ENCODE data around the gene ECE2.

ECE2 gene

DNA sequence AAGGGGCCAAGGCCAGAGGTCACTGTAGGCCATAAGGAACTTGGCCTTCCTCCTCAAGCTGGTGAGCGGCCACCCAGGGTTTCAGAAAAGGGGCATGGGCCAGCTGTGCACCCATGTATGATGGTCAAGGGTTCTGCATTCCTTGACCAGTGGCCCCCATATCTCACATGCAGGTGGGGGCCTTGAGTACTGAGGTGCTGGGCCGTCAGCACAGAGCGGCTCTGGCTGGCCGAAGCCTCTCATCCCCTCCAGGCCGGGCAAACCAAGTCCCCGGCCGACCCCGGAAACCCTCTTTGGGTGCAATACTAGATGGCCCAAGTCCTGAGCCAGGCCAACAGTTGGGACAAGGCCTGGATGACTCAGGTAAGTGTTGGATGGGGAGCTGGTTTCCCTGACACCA is 36.6 kb upstream of the ECE2 start:
- Histone ChIP-seq H3K36me3 (ENCODE audit: insufficient read depth) (no peaks in the 10 kb centered on the region), H2AFZ (ENCODE audit: low read depth) (no peak overlapping the region), H3K27ac (no peak overlapping the region), H4K20me1 (ENCODE audit: insufficient read depth) (no peaks in the 10 kb centered on the region), H3K4me3 (IDR thresholded peaks at IDR 0.05; ENCODE audit: insufficient read depth, low read depth, low read length) (no peak overlapping the region), H3K27me3 (ENCODE audit: insufficient read depth, low read depth) (no peaks in the 10 kb centered on the region; the same call in 1 of the 2 replicates), H3K4me1 (ENCODE audit: low read depth, poor library complexity, severe bottlenecking) (no peaks in the 10 kb centered on the region), H3K4me2 (no peak overlapping the region), H3K79me2 (ENCODE audit: insufficient read depth, low read depth) (no peaks in the 10 kb centered on the region), H3K9ac (no peak overlapping the region)
- TF ChIP-seq, protein P1, sequence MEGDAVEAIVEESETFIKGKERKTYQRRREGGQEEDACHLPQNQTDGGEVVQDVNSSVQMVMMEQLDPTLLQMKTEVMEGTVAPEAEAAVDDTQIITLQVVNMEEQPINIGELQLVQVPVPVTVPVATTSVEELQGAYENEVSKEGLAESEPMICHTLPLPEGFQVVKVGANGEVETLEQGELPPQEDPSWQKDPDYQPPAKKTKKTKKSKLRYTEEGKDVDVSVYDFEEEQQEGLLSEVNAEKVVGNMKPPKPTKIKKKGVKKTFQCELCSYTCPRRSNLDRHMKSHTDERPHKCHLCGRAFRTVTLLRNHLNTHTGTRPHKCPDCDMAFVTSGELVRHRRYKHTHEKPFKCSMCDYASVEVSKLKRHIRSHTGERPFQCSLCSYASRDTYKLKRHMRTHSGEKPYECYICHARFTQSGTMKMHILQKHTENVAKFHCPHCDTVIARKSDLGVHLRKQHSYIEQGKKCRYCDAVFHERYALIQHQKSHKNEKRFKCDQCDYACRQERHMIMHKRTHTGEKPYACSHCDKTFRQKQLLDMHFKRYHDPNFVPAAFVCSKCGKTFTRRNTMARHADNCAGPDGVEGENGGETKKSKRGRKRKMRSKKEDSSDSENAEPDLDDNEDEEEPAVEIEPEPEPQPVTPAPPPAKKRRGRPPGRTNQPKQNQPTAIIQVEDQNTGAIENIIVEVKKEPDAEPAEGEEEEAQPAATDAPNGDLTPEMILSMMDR (conservative IDR thresholded peaks at IDR 0.05; ENCODE audit: low read depth, low read length), result no peak

DNA sequence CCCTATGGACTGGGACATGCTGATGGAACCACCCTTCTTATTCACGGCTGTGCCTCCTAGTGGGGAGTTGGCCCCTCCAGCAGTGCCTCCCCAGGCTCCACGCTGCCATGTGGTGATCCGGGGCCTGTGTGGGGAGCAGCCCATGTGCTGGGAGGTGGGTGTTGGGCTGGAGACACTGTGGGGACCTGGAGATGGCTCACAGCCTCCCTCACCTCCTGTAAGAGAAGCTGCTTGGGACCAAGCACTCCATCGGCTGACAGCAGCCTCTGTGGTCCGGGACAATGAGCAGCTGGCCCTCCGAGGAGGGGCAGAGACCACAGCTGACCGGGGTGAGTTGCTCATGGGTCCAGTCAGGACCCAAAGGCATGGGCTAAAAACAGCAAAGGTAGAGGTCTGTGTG is 36.1 kb upstream of the ECE2 start:
- no peak overlapping the region for H3K4me3 ChIP-seq (IDR thresholded peaks at IDR 0.05; ENCODE audit: insufficient read depth, low read depth, low read length)
- H2AFZ ChIP-seq (ENCODE audit: low read depth), result no peak overlapping the region
- H3K4me1 ChIP-seq (ENCODE audit: low read depth, poor library complexity, severe bottlenecking), result no peaks in the 10 kb centered on the region
- TF ChIP-seq, protein P1 (conservative IDR thresholded peaks at IDR 0.05; ENCODE audit: low read depth, low read length), result no peak
- H3K9ac ChIP-seq, result no peak overlapping the region
- no peaks in the 10 kb centered on the region for H3K36me3 ChIP-seq (ENCODE audit: insufficient read depth)
- no peaks in the 10 kb centered on the region; the same call in 1 of the 2 replicates for H3K27me3 ChIP-seq (ENCODE audit: insufficient read depth, low read depth)
- no peak overlapping the region for H3K4me2 ChIP-seq
- no peaks in the 10 kb centered on the region for H3K79me2 ChIP-seq (ENCODE audit: insufficient read depth, low read depth)
- H3K27ac ChIP-seq, result no peak overlapping the region
- H4K20me1 ChIP-seq (ENCODE audit: insufficient read depth), result no peaks in the 10 kb centered on the region

DNA sequence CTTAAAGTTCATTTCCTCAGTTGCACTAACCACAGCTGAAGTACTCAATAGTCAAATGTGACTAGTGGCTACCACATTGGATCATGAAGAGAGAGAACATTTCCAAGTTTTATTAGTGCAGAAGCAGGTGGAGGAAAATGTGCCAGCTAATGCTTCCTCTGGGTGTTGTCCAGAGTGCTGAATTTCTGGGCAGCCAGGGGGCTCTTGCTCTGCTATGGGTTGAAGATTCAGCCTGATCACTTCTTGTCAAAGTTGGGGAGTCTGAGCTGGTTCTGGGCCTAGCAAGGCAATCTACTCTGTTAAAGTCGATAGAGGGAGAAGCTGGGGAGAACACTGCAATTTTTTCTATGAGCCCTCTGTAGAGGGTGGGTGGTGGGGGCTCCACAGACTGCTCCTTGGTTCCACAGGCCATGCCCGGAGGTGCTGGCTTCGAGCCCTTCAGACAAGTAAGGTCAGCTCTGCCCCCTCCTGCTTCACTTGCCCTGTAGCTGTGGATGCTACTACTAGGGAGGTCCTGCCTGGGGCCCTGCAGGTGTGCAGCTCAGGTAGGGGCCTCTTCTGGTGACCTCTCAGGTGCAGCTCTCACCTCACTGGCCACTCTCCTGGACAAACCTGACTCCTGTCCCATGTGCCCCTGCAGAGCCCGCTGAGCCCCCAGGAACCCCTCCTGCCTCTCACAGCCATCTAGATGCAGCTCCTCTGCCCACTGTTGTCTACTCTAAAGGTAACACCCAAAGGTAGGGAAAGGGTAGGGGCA is 35.3 kb upstream of the ECE2 start:
- H3K9ac ChIP-seq, result no peak overlapping the region
- no peak overlapping the region for H3K4me2 ChIP-seq
- no peaks in the 10 kb centered on the region for H3K79me2 ChIP-seq (ENCODE audit: insufficient read depth, low read depth)
- H3K4me3 ChIP-seq (IDR thresholded peaks at IDR 0.05; ENCODE audit: insufficient read depth, low read depth, low read length), result no peak overlapping the region
- TF ChIP-seq, protein P1 (conservative IDR thresholded peaks at IDR 0.05; ENCODE audit: low read depth, low read length), result no peak
- H3K27me3 ChIP-seq (ENCODE audit: insufficient read depth, low read depth), result no peaks in the 10 kb centered on the region; the same call in 1 of the 2 replicates
- no peaks in the 10 kb centered on the region for H3K36me3 ChIP-seq (ENCODE audit: insufficient read depth)
- no peak overlapping the region for H3K27ac ChIP-seq
- H3K4me1 ChIP-seq (ENCODE audit: low read depth, poor library complexity, severe bottlenecking), result no peaks in the 10 kb centered on the region
- no peaks in the 10 kb centered on the region for H4K20me1 ChIP-seq (ENCODE audit: insufficient read depth)
- no peak overlapping the region for H2AFZ ChIP-seq (ENCODE audit: low read depth)

DNA sequence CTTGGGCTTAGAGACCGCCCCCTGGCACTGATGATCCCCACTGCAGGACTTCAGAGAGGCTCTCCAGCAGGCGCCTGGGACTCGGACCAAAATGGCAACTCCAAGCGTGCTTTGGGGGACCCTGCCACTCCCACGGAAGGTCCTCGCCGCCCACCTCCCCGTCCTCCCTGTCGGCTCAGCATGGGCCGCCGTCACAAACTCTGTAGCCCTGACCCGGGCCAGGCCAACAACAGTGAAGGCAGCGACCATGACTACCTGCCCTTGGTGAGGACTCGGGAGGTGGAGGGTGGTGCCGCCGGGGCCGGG is 34.7 kb upstream of the ECE2 start:
- no peak overlapping the region for H3K9ac ChIP-seq
- H3K4me3 ChIP-seq (IDR thresholded peaks at IDR 0.05; ENCODE audit: insufficient read depth, low read depth, low read length), result no peak overlapping the region
- H3K79me2 ChIP-seq (ENCODE audit: insufficient read depth, low read depth), result 0 out of 2 replicates have a peak, but pooled peaks cover under 1% of the 10 kb centered on the region
- TF ChIP-seq, protein P1 (conservative IDR thresholded peaks at IDR 0.05; ENCODE audit: low read depth, low read length), result no peak
- no peak overlapping the region for H3K27ac ChIP-seq
- no peak overlapping the region for H2AFZ ChIP-seq (ENCODE audit: low read depth)
- no peaks in the 10 kb centered on the region for H4K20me1 ChIP-seq (ENCODE audit: insufficient read depth)
- no peaks in the 10 kb centered on the region; the same call in 1 of the 2 replicates for H3K27me3 ChIP-seq (ENCODE audit: insufficient read depth, low read depth)
- H3K4me2 ChIP-seq, result no peak overlapping the region
- H3K36me3 ChIP-seq (ENCODE audit: insufficient read depth), result no peaks in the 10 kb centered on the region
- no peaks in the 10 kb centered on the region for H3K4me1 ChIP-seq (ENCODE audit: low read depth, poor library complexity, severe bottlenecking)

Data from KMS-11 (cell line).